Stimulated activated CD4-positive, alpha-beta T cell treated with anti-CD3 and anti-CD28 coated beads, Interleukin-15, amount 100 ng/mL, for 24 hours (primary cell): ENCODE data around the gene ATP1A1.
A peak's percentile ranks its signal among the peaks of the same experiment; 100 is the strongest.

Experiments used
- DNase-seq: peaks from one replicate; pipeline ENCODE4 v3.0.0-alpha.2; 2020

ATP1A1 gene

DNA sequence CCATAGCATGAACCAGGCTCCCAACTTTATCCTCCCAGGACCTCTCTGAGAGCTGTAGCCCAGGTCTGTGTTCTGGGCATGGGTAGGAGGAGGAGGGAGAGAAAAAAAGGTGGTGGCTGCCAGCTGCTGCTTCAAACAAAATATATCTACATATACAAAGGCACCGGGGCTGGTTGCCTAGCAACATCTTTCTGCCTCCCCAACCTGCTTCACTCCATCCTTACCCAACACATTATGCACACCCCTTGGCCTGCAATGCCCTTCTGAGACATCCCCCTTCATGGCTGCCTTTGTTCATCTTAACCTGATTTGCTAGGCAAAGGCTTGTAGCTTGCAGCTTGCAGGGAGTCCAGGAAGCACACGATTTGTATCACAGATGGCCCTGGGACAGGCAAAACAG, 27.2 kb upstream of the ATP1A1 start:
- peak; percentile 17 for DNase-seq

DNA sequence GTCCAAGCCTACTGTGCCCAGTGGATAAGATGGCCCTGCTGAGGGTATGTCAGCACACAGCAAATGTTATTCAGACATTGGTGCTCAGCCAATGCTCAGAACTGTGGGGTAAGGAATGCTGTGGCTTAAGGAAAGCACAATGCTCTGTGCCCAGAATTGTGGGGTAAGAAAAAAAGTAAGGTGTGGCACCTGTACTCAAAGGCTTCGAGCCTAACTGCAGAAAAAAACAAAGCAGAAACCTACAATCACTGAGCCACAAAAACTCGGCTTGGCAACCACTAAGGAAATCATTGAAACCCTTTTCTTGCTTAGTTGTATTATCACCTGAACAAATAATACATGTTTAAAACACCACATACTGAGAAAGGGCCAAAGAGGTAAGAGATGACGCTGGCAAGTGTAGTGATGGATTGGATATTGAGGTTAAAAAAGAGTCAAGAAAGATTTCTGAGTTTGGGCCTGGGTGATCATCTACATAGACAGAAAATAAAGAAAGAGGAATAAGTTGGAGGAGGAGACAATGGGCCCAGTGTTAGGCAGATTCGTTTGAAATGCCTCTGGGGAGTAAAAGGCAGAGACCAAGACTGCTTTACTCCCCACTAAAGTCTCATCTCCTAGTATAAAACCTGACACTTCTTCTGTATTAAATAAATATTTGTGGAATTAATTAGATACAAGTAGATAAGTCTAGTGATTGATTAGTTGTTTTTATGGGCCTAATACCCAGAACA, 25.9 kb upstream of the ATP1A1 start:
- no peak for DNase-seq

DNA sequence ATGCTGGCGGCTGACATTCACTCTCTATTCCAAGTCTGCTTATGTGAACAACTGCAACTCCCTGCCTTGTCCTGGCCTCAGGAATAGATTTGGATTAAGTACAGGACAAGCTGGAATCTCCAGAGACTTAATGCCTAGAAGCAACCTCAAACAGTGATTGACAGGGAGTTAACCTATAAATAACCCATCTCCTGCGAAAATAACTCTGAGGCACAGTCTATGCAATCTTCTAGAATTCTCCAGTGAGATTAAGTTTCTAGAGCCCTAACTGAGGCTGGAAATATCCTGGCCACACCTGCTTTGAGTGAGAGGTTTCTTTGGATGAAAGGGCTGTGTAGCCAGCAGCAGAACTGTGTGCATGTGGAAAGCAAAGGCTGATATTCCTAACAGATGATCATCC, 25.3 kb upstream of the ATP1A1 start:
- no peak for DNase-seq

DNA sequence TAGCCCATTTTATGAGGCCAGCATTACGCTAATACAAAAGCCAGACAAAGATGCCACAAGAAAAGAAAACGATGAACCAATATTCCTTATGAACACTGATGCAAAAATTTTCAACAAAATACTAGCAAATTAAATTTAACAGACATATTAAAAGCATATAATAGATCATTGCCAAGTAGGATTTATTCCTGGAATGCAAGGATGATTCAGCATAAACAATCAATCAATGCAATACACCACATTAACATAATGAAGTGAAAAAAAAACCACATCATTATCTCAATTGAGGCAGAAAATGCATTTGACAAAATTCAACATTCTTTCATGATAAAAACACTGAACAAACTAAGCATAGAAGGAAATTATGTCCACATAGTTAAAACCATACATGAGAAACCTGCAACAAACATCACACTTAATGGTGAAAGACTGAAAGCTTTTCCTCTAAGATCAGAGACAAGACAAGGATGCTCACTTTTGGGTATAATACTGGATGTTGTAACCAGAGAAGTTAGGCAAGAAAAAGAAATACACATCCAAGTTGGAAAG, 22.9 kb upstream of the ATP1A1 start:
- no peak for DNase-seq

DNA sequence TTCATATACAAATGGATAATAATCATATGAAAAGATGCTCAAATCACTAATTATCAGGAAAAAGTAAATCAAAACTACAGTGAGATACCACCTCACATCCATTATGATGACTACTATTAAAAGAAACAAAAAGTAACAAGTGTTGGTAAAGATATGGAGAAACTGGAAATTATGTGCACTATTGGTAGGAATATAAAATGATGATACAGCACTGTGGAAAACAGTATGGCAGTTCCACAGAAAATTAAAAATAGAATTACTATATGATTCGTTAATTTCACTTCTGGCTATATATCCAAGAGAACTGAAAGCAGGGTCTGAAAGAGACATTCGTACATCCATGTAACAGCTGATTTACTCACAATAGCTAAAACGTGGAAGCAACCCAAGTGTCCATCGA, 21.1 kb upstream of the ATP1A1 start:
- no peak for DNase-seq

DNA sequence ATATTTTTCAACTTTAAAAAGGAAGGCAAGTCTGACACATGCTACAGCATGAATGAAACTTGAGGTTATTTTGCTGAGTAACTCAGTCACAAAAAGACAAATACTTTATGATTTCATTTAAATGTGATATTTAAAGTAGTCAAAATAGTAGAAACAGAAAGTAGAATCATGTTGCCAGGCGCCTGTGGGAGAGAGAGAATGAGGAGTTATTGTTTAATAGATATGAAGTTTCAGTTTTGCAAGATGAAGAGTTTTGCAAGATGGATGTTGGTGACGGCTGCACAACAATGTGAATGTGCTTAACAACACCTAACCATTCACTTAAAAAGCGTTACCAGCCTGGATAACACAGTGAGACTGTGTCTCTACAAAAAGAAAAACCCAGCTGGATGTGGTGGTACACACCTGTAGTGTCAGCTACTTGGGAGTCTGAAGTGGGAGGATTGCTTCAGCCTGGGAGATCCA, 20.7 kb upstream of the ATP1A1 start:
- peak; percentile 28 for DNase-seq

DNA sequence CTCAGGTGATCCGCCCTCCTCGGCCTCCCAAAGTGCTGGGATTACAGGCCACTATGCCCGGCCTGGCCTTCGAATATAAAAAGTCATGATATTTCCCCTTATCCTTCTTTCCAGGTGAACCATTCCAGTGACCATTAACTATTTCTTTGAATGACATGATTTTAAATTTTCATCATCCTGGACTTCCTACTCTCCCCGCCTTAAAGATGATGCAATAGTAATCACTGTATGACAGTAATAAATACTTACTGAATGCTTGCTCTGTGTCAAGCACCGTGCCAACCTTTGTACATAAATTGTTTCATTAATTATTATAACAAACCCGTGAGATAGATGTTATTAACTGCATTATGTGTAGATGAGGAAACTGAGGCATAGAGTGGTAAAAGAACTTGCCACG, 19.9 kb upstream of the ATP1A1 start:
- DNase-seq: no peak

DNA sequence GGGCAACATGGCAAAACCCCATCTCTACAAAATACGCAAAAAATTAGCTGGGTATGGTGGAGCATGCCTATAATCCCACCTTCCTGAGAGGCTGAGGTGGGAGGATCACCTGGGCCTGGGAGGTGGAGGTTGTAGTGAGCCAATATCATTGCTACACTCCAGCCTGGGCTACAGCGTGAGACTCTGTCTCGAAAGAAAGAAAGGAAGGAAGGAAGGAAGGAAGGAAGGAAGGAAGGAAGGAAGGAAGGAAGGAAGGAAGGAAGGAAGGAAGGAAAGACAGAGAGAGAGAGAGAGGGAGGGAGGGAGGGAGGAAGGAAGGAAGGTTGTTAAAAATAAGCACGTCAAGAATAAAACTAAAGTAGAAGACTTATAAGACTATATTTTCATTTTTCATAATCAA, 17.0 kb upstream of the ATP1A1 start:
- no peak for DNase-seq

DNA sequence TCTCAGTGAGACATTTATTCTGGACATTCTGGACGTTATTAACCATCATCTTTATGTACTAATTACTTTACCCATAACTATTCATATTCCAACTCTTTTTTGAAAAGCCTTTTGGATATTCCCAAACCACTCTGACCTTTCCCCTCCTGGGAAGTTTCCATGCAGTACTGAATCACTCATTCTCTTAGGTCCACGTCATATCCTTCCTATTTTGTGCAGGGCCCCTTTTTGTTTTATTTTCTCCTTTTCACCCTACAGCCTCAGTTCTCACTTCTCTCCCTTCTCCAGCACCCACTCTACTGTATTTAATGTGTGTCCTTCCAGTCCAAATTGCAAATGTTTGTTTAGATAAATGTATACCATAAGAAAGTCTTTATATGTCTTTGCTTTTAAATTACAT, 16.4 kb upstream of the ATP1A1 start:
- no peak for DNase-seq

DNA sequence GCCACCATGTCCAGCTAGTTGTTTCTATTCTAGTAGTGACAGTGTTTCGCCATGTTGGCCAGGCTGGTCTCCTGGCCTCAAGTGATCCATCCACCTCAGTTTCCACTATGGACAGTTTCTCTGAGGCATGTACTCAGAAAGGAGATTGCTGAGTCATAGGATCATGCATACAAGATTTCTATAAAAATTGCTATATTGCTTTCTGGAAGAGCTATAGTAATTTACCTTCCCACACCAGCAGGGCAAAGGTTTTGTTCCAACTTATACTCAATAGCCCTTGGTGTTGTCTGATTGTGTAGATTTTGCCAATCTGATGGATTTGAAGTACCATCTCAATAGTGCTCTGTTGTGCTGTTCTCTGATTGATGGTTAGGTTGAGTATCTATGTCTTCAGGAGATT, 15.6 kb upstream of the ATP1A1 start:
- no peak for DNase-seq

DNA sequence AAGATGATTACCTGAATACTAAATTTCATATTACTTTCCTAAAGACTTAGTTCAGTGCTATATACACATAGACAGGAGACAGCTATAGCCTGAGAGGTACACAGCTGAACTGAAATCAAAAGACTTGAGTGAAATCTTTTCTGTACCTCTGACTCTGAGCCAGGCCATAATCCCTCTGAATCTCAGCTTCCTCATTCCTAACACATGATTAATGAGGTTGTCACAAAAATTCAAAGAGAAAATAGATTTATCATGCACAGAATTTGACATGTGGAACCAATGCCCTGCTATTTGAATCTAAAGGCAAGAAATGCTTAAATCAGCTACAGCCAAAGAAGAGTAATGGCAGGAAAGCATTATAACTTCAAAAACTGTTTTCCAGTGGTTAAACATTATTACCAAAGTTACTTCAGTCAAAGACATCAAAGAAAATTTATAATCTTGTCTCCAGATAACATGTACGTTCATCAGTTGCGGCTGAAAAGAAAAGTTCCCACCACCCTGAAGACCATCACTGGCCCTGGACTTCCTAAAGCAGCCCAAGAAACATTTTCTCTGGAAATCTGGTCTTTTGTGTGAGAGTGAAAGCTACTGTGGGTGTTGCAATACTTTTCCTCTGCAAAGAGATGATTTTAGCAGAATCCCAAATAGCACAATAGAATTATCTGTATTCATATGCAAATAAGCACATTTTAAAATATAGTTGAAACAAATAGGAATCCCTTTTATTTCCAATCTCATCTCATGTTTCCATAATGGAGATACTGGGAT, 13.8 kb upstream of the ATP1A1 start:
- DNase-seq: no peak

DNA sequence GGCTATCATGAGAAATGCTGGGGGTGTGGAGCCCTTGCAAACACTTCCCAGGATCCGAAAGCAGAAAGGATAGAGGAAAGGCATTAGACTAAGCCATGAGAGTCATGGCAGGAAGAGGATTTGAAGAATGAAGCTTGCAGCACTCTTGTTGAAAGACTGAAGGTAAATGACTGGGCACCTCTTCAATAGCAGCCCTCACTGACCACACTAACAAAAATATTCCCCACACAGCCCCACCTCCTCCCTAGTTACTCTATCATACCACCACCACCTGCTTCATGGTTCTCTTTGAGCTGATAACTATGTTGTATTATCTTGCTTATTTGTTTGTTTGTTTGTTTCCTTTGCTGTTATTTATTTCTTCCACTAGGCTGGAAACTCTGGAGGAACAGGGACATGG, 13.2 kb upstream of the ATP1A1 start:
- no peak for DNase-seq

DNA sequence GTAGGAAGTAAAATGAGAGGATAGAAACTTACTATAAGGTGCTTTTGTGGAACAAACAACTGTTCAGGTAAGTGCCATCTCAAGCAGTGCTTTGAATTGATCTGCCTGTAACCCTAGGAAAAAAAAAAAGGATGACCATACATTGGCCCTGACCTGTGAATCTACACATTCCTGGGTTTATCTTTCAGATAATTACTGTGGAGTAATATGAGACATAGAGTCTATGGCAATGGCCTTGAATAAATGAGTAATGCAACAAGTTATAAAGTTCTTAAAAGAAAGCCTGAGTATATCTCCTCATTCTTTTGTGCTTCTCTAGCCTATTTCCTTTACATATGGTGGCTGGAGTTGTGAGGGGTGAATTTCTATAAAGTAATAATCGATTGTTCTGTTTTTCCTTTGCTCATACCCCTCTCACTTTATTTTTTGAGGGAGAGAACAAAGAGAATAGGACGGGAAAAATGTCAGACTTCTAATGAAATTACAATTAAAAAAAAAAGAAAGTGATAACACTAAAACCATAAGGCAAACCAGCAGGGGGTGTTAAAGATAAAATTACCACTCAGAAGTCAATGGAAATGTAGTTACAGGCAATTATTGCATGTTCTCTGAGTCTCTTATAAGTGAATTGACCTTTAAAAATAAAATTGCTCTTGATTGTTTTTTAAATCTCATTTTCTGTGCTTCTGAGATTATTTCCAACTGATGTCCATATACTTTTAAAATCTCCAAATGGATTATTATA, 12.4 kb upstream of the ATP1A1 start:
- no peak for DNase-seq

DNA sequence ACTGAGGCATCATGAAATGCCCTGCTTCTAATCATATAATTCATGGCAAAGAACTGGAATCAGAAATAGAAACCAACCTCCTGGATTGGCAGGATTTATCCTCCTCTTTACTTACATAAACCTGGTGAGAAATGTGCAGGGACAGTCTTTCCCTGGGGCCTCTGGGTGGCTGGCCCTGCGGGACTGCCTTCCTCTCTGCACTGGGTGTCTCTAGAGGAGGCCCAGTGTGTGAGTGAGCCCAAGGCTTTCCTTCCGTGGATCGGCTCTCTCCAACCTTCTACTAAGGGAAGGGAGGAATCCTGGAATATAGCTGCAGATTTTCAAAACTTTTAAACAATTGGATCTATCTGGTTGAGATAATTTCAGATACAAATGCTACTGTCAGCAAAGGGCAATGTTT, 11.4 kb upstream of the ATP1A1 start:
- DNase-seq: no peak

DNA sequence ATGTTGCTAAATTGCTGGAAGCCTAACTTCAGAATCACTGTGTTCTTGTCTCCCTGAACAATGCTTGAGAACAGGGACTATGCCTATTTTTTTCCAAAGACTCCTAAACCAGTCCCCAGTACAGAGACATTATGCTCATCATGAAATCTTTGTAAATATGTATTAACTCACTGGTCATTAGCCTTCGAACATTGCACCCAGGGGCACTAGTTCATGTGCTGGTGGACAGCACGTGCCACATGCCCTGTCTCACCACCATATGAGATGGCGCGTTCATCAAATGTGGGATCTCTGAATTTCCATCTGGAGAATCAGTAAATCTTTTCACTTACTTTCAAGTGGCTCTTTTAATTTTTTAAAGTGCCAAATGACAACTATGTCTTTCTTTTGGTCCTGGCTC, 11.0 kb upstream of the ATP1A1 start:
- no peak for DNase-seq

DNA sequence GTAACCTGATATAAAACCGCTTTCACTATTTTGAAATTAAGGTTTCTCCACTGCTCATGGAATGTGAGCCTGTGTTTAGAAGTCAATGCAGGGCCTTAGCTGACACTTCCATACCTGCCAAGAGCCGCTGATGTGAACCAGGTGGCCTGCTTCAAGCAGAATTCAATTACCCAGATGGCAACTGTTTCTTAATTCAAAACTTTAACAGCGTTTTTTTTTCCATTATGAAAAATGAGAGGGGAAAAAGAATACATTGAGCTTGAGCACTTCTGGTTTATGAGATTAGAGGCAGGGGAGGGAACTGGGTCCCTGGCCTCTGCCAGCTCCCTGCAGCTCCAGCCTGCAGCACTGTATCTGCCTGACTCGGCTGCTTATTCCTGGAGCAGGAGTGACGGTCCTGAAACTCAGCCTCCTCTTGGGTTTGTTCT, 7.7 kb upstream of the ATP1A1 start:
- no peak for DNase-seq

DNA sequence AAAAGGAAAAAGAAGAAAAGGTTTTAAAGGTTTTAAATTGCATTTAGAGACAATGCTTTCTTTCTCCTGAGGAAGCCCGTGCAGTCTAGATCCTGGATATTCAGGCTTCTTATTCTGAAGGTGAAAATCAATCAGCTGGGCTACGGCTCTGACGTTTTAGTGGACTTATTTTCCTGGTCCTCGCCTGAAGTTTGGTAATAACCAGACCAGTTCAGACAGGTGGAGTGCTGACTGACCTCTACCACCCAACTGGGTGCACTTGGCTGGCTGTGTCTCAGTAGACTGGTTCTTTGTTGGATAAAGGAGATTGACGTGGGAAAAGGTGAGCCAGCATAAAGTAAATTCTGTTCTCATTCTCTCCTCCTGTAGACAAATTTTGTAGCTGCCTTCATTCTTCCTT, 7.2 kb upstream of the ATP1A1 start:
- no peak for DNase-seq

DNA sequence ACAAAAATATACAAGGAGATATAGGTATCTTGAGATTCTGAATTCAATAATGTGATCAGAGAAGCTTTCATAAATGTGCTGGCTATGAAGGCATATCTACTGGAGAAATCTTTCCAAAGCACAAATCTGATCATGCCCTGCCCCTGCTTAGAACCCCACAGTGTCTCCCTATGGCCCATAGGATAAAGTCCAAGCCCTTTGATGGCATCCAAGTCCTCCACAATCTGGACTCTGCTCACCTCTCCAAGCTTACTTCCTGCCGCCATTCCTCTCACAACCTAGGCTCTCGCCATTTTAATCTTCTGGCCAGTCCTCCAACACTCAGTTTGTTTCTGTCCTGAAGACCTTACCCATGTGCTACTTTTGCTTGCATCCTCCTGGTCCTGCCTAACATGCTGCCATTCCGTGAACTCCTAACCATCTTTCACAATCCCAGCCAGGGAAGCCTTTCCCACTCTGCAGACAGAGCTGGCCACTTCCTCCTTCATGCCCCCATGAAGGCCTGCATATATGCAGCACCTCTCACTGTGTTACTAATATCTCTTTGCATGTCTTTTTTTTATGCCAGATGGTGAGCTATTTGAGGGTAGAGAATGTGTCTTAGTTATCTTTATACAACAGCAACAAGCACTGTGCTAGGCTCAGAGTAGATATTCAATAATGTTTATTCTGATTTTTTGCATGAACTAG, 5.6 kb upstream of the ATP1A1 start:
- no peak for DNase-seq

DNA sequence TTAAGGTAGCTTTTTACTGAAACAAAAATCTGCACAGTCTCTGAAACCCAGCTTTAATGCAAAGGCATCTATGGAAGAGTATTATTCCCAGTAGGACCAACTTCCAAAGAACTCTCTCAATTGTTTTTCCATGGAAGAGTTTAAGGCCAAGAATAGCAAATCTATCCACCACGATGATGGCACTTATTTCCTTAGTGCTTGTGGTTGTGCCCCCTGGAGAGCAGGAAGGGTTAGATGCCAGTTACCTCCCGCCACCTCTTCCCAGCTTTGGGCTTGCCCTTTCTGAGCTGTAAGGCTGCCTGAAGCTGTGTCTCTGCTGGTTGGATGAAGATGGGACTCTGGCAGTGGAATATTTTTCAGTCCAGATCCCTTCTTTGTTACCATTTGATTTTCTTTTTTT, 4.8 kb upstream of the ATP1A1 start:
- DNase-seq: no peak

DNA sequence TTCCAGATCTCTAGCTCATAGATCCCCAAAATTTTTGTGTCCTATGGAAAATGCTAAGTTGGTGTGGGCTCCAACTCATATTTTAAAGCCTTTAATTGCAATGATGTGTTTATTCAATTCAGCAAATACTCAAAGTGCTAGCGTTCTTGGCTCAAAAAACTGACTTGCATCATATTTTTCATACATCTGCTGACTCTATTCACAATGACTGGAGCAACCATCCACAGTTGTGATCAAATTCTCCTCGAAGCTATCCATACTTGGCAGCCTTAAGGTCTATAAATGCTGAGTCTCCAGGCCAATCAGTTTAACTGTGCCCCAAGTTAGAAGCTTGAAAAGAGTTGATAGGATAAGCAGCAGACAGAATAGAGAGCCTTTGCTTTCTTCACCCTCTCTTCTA, 2.9 kb upstream of the ATP1A1 start:
- no peak for DNase-seq

DNA sequence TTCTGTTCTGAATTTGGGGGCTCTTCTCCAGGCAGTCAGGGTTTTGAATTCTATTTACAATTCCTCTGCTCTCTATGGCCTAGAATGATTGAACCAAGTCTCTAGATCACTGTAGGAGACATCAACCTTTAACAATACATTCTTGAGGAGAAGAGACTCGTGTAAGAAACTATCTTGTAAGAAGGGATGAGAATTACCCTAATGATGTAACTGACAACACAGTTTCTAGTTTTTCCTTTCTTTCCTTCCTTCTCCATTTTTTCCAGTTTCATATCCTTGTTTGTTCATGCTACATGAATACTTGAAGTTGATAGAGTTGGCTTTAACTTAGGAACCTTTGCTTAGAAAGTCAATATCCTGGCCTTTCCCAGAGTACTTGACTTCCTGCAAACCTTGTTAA, 1.3 kb upstream of the ATP1A1 start:
- no peak for DNase-seq

DNA sequence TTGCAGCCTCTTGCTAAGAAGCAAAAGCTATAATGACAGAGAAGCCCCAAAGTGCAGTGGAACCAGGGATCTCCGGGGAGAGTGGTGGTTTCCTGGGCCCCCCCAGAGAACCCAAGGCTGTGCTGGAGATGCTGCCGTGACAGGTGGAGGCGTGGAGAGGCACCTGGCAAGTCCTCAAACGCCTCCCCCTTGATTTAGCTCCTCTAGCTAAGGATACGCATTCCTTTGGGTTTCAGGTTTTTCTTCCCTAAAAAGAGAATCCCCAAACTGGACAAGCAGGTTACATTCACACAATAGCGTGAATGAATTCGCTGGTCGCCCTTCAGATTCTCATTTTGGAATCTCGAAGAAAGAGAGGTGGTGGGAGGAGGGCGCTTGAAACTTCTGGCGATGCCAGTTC, 853 bp upstream of the ATP1A1 start:
- no peak for DNase-seq
